Measurements from ENCODE around the gene TBC1D10B.

- TF ChIP-seq POLR2AphosphoS5 (IDR thresholded peaks at IDR 0.05; ENCODE audit: low read depth, low read length) (no peak), TAF1 (IDR thresholded peaks at IDR 0.05; ENCODE audit: borderline replicate concordance, low read depth, low read length) (no peak), POLR2A (IDR thresholded peaks at IDR 0.05; ENCODE audit: low read depth, low read length) (no peak)
Measured at GRCh38 chr16:30372038-30372712, 1.9 kb upstream of the TBC1D10B start.

All from GM12892 (cell line).